ENCODE results near the gene CCDC39. TPM values are rescaled to one million over a fixed set of nuclear protein-coding genes. Genes with fewer than 3 reads are reported as not detected.
A peak's percentile ranks its signal among the peaks of the same experiment; 100 is the strongest.

The CCDC39 gene
- total and polyA plus RNA-seq, 9 of the 15 experiments (the other 6 are each of a cell fraction or from before 2014, with no cell fraction given) = not detected

DNA sequence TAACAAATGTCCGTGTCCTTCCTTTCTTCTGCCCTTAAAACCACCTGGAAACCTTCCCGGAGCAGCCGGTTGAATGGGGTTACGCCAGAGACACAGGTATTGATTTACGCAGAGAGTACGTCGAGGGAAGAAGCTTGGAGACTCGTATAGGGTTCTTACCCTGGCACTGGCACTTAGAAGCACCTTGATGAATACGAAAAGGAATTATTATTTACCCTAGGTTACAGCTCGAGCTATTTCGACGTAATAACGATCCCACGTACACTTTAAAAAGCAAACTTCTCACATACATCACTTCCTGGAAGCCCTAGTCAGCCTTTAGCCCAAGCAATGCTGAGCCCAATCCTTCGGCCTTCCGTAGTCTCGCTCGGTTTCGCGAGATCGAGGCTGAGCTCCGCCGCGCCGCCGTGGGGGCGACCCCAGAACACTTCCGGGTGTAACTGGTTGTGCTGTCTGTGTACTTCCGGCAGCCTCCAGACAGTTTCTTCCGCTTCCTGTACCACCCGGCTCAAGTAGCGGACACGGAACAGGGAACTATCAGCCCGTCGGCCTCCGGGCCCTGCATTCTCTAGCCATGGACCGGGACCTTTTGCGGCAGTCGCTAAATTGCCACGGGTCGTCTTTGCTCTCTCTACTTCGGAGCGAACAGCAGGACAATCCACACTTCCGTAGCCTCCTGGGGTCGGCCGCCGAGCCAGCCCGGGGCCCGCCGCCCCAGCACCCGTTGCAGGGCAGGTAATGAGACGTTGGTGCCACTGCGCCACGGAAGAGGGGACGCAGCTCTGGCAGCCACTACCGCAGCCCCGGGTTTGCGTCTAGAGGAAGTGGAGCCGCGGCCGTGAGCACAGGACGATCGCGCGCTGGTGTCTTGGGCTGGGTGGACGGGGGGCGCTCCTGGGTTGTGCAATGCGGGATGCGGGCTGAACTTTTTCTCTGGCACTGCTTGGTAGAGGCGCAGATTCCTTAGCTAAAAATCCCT lies 77.3 kb downstream of the CCDC39 start, which contains the start of gene TTC14 (continued):
- TF ChIP-seq ZBTB49 (CRISPR knock-in tag; IDR thresholded peaks at IDR 0.05; ENCODE audit: borderline replicate concordance) (0 out of 2 replicates have a peak, but pooled peaks have one; percentile 33), MEIS2 (IDR thresholded peaks at IDR 0.05; ENCODE audit: partially characterized antibody) (no peak), MED1 (CRISPR knock-in tag; IDR thresholded peaks at IDR 0.05; ENCODE audit: borderline replicate concordance) (no peak), CCAR2 (IDR thresholded peaks at IDR 0.05; ENCODE audit: low read depth, low read length) (no peak), E2F6 (IDR thresholded peaks at IDR 0.05; ENCODE audit: borderline replicate concordance in 1 of 2, extremely low read depth in 1 of 2, insufficient read depth in 1 of 2, insufficient read length in 1 of 2, low read depth in 1 of 2, low read length in 1 of 2, poor library complexity in 1 of 2, severe bottlenecking in 1 of 2) (peak; percentile 18 to 30), ZNF174 (CRISPR knock-in tag; IDR thresholded peaks at IDR 0.05) (no peak), FOXK1 (CRISPR knock-in tag; IDR thresholded peaks at IDR 0.05; ENCODE audit: borderline replicate concordance) (no peak), USF2 (CRISPR knock-in tag; IDR thresholded peaks at IDR 0.05) (no peak), MYNN (IDR thresholded peaks at IDR 0.05) (no peak), MYNN (CRISPR knock-in tag; IDR thresholded peaks at IDR 0.05) (no peak), ZEB2 (IDR thresholded peaks at IDR 0.05) (no peak), EP300 (IDR thresholded peaks at IDR 0.05; ENCODE audit: low read length) (no peak), SAP30 (IDR thresholded peaks at IDR 0.05; ENCODE audit: borderline replicate concordance, insufficient read depth, low read depth, low read length, poor library complexity, severe bottlenecking) (no peak)
- TF ChIP-seq, protein P1, sequence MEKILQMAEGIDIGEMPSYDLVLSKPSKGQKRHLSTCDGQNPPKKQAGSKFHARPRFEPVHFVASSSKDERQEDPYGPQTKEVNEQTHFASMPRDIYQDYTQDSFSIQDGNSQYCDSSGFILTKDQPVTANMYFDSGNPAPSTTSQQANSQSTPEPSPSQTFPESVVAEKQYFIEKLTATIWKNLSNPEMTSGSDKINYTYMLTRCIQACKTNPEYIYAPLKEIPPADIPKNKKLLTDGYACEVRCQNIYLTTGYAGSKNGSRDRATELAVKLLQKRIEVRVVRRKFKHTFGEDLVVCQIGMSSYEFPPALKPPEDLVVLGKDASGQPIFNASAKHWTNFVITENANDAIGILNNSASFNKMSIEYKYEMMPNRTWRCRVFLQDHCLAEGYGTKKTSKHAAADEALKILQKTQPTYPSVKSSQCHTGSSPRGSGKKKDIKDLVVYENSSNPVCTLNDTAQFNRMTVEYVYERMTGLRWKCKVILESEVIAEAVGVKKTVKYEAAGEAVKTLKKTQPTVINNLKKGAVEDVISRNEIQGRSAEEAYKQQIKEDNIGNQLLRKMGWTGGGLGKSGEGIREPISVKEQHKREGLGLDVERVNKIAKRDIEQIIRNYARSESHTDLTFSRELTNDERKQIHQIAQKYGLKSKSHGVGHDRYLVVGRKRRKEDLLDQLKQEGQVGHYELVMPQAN (IDR thresholded peaks at IDR 0.05; ENCODE audit: borderline replicate concordance) = no peak; the same call in 1 of the 2 replicates
- TF ChIP-seq, protein P2, sequence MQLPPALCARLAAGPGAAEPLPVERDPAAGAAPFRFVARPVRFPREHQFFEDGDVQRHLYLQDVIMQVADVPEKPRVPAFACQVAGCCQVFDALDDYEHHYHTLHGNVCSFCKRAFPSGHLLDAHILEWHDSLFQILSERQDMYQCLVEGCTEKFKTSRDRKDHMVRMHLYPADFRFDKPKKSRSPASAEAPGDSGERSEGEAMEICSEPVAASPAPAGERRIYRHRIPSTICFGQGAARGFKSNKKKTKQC (CRISPR knock-in tag; IDR thresholded peaks at IDR 0.05) = peak; percentile 44; the same call in 1 of the 2 replicates
- TF ChIP-seq, protein P3, sequence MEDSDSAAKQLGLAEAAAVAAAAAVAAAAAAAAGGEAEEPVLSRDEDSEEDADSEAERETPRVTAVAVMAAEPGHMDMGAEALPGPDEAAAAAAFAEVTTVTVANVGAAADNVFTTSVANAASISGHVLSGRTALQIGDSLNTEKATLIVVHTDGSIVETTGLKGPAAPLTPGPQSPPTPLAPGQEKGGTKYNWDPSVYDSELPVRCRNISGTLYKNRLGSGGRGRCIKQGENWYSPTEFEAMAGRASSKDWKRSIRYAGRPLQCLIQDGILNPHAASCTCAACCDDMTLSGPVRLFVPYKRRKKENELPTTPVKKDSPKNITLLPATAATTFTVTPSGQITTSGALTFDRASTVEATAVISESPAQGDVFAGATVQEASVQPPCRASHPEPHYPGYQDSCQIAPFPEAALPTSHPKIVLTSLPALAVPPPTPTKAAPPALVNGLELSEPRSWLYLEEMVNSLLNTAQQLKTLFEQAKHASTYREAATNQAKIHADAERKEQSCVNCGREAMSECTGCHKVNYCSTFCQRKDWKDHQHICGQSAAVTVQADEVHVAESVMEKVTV (CRISPR knock-in tag; IDR thresholded peaks at IDR 0.05) = no peak

Measured in K562 (cell line).